ENCODE data around the gene IP6K1.

DNA sequence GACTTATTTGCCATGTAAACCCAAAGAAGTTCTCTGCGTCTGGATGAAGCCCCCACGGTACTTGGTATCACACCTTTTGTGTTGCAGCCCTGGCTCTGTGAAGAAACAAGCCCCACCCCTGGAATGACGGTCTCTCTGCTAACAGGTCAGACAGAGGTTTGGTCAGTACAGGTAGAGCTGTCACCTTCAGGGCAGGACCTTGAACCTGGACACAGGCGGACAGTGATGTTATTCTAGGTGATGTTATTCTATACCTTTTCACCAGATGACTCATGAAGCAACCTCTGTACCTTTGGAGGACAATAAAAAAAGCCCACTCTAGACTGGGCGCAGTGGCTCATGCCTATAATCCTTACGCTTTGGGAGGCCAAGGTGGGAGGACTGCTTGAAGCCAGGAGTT lies 51.6 kb downstream of the IP6K1 start:
- no peak for TF ChIP-seq SNAI2 (CRISPR knock-in tag; IDR thresholded peaks at IDR 0.05)
- TF ChIP-seq RARB (CRISPR knock-in tag; IDR thresholded peaks at IDR 0.05), result no peak
- TF ChIP-seq, protein P1, sequence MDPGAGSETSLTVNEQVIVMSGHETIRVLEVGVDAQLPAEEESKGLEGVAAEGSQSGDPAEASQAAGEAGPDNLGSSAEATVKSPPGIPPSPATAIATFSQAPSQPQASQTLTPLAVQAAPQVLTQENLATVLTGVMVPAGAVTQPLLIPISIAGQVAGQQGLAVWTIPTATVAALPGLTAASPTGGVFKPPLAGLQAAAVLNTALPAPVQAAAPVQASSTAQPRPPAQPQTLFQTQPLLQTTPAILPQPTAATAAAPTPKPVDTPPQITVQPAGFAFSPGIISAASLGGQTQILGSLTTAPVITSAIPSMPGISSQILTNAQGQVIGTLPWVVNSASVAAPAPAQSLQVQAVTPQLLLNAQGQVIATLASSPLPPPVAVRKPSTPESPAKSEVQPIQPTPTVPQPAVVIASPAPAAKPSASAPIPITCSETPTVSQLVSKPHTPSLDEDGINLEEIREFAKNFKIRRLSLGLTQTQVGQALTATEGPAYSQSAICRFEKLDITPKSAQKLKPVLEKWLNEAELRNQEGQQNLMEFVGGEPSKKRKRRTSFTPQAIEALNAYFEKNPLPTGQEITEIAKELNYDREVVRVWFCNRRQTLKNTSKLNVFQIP (CRISPR knock-in tag; IDR thresholded peaks at IDR 0.05; ENCODE audit: borderline replicate concordance, low read depth), result no peak
- TF ChIP-seq OSR1 (CRISPR knock-in tag; IDR thresholded peaks at IDR 0.05), result no peak
- TF ChIP-seq, protein P2, sequence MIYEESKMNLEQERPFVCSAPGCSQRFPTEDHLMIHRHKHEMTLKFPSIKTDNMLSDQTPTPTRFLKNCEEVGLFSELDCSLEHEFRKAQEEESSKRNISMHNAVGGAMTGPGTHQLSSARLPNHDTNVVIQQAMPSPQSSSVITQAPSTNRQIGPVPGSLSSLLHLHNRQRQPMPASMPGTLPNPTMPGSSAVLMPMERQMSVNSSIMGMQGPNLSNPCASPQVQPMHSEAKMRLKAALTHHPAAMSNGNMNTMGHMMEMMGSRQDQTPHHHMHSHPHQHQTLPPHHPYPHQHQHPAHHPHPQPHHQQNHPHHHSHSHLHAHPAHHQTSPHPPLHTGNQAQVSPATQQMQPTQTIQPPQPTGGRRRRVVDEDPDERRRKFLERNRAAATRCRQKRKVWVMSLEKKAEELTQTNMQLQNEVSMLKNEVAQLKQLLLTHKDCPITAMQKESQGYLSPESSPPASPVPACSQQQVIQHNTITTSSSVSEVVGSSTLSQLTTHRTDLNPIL (CRISPR knock-in tag; IDR thresholded peaks at IDR 0.05; ENCODE audit: low read depth), result no peak
- no peak for TF ChIP-seq ZNF565 (CRISPR knock-in tag; conservative IDR thresholded peaks at IDR 0.05; ENCODE audit: low read depth)
- TF ChIP-seq, protein P3, sequence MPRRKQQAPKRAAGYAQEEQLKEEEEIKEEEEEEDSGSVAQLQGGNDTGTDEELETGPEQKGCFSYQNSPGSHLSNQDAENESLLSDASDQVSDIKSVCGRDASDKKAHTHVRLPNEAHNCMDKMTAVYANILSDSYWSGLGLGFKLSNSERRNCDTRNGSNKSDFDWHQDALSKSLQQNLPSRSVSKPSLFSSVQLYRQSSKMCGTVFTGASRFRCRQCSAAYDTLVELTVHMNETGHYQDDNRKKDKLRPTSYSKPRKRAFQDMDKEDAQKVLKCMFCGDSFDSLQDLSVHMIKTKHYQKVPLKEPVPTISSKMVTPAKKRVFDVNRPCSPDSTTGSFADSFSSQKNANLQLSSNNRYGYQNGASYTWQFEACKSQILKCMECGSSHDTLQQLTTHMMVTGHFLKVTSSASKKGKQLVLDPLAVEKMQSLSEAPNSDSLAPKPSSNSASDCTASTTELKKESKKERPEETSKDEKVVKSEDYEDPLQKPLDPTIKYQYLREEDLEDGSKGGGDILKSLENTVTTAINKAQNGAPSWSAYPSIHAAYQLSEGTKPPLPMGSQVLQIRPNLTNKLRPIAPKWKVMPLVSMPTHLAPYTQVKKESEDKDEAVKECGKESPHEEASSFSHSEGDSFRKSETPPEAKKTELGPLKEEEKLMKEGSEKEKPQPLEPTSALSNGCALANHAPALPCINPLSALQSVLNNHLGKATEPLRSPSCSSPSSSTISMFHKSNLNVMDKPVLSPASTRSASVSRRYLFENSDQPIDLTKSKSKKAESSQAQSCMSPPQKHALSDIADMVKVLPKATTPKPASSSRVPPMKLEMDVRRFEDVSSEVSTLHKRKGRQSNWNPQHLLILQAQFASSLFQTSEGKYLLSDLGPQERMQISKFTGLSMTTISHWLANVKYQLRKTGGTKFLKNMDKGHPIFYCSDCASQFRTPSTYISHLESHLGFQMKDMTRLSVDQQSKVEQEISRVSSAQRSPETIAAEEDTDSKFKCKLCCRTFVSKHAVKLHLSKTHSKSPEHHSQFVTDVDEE (CRISPR knock-in tag; IDR thresholded peaks at IDR 0.05), result no peak

Measured in SK-N-SH treated with all-trans-retinoic acid at 6 μM for 48 hours (cell line).